ENCODE data around the gene LHX5.

- TF ChIP-seq CTCF (IDR thresholded peaks at IDR 0.05 in 8 of 11, conservative IDR thresholded peaks at IDR 0.05 in 3 of 11) (no peak), POLR2A (IDR thresholded peaks at IDR 0.05) (no peak)
These were observed 38.7 kb downstream of the LHX5 start for GRCh38 chr12:113432986-113433385.

Measured in spleen (tissue), 7 donors.